IPS DF 19.7 (cell line): ENCODE results near the gene TSPAN9.

Source experiments
- DNase-seq: peaks from one replicate; pipeline ENCODE4 v3.0.0-alpha.2; 2013; ENCODE audit warnings: low read depth, low spot score

Gene TSPAN9

DNA sequence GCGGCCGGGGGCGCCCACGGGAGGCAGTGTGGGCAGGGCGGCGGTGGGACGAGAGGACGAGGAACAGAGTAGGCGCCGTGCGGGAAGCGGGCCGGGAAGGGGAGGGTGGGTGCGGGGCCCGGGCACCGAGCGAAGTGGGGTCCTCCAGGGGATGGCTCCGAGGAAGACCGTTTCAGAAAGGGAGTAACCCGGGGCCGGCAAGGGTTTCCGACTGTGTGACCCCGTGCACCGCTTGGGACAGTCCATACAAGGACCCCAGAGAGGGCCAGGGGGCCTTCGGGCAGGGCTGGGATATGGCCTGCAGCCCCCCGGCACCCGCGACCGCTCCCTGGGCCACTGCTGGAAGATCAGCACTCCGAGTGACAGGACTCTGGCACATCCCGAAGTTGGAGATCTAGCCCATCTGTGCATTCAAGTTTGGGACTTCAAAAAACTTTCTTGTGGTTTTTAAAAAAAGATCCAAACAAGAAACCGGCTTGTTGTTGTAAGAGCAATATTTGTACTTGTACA lies 448 bp downstream of the TSPAN9 start:
- DNase-seq, result no peak

DNA sequence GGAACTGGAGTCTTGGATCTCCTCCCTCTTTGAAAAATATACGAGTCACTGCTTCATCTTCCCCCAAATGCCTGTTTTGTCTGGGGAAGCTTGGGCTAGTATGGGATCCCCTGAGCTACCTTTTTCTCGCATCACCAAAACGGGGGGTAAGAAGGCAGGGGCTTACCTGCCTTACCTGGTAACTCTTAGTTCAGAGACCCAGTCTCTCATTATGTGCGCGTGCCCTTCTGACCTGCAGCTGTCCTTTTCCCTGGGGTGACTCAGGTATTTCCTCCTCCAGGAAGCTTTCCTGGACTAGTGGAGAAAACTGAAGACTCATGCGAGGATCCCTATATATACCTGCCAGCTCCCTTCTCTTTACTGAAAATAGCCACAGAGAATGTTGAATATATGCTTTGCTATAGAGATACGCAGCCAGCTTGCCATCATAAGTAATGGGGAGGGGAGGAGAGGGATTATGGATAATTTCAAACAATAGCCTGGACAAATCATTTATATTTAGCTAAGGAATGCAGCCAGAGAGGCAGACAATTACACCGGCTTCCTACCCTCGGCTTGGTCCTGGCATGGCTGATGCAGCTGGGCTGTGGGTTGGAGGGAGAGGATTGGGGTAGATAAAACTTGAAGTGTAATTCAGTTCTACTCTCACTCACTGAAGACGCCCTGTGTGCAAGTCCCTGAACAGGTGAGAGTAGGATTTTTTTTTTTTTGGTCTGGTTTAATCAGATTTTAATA lies 1.1 kb downstream of the TSPAN9 start:
- DNase-seq, result no peak

DNA sequence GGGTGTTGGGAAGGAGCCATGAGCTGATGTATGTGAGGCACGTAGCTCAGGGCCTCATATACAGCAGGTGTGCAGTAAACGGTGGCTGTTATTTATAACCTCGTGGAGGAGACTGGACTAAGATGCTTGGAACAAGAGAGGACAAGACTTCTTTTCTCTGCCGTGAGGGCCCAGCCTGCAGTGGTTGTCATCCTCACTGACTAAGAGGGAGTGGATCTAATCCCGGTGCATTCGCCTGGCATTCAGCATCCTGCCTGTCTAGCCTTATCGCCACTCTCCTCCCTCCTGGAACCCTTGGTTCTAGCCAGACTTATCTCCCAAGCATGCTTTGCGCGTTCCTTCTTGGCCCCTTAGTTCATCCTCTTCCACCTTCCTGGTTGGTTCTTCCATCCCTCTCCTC lies 3.9 kb downstream of the TSPAN9 start:
- DNase-seq, result no peak

DNA sequence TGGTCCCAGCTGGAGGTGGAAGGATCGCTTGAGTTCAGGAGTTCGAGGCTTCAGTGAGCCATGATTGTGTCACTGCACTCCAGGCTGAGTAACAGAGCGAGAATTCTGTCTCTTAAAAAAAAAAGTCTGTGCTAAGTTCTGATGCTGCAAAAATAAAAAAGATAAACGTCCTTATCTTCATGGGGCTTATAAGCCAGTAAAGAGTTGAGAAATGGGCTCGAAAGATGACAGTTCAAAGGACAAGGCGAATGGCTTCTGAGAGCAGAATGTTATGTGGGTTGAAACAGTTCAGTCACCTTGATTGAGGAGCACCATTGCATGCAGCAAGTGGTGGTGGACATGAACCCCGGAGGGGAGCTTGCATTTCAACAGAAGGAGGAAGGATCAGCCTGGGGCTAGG lies 4.7 kb downstream of the TSPAN9 start:
- no peak for DNase-seq

DNA sequence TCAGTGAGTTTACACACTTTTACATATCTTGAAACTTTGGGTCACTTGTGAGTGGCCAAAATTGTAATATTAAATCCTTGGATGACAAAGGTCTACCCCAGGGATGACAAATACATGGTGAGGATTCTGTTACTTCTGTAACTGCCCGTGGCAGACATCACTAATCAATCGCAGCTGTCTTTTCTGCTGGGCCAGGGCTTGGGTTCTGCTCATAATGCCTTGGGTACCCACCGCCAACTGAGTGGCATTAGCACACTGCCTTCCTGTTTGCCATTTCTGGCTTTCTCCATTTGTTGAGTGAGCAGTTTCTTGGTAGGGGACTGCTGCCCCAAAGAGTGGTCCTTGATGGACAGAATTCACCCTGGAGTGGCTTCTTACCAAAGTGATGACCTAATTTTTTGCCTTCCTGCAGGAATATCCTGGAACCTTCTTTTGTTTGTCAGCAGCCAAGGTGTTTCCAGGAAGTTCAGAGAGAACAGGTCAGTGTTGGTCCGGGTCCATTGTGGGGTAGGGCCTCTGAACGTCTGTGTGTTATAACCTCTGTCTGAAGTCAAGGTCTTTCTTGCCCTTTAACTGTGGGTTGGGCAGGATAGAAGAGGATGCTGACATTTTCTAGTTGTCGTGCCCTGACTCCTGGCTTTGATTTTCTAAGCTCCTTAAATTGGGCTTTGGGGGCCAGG lies 6.2 kb downstream of the TSPAN9 start:
- DNase-seq, result no peak

DNA sequence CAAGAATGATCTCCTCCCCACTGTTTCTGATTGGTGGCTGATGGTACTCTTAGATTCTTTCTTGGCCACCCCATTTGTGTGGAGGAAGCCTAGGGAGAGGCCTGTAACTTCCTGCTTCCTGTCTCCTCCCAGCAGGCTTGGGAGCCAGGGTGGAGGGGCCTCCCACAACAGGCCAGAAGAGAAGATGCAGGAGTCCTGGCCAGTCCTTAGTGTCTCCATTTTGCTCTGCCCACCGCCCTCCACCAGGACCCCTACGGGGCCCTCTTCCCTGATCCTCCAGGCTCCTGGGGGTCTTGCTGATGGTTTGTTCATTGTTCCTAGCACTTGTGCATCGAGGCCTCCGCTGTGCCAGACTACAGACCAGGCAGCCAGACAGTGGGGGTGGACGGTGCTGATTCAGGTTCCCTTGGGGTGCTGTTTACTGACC lies 6.8 kb downstream of the TSPAN9 start:
- no peak for DNase-seq

DNA sequence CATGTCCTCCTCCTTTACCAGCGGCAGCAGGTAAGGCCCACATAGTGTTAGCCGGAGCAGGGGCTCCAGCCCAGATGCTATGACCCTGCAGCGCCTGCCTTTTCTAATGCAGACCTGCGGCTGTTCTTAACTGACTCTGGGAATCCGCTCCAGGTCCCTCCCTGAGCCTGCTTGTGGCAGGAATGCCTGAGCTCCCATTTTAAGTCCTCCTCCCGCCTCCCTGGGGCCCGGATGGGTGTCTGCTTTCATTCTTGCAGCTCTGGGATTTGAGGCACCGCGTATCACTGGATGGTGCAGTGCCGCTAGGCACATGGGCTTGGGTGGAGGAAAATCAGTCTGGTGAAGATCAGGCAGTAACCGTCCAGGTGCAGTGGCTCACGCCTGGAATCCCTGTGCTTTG lies 7.6 kb downstream of the TSPAN9 start:
- peak; percentile 65 for DNase-seq

DNA sequence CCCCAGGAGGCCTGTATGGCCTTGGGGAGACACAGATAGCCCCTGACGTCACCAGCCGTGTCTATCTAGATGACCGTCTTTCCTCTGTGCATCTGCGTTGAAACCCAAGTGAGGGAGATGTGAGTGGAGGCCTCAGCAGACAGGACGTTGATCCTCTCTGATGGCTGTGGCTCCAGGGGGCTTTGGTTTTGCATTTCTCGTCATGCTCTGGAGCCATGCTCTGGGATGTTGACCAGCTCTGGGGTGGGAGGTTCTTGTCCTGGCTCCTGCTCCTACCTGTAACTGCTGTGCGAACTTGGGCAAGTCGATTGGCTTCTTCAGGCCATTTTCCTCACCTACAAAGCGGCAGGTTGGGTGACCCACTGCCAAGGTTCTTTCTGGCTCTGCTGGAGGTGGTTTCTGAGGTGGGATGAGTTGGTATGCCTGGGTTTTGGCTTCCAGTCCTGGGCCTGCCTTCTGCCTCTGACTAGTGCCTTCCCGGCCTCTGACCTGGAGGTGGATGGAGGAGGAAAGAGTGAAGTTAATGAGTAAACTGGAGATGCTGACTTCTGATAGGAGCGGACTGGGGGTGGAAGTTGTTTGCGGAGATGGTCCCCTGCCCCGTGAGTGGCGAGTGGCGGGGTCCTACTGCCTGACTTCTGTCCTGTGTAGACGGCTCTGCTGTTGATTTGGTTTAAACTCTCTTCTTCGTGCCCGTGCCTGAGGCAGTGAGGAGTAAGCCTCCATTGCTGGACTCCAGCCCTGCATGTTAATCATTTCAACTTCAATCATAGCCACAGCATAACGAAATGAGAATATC lies 8.4 kb downstream of the TSPAN9 start:
- DNase-seq, result no peak

DNA sequence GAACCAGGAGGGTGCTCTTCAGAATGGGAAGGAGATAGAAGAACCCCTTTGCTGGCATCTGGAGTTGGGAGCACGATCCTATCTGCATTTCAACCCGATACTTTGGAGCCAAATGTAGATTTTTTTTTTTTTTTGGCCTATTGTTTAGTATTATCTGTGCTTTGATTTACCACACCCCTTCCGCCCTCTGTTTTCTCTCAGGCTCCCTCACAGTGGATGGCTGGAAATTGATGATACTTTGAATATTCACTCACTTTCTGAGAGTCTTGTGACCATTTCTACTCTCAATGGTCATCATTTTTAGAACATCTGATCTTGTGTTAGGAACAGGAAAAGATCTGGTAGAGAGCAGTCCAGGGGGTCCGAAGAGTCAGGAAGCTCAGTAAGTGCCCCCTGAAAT lies 9.0 kb downstream of the TSPAN9 start:
- no peak for DNase-seq

DNA sequence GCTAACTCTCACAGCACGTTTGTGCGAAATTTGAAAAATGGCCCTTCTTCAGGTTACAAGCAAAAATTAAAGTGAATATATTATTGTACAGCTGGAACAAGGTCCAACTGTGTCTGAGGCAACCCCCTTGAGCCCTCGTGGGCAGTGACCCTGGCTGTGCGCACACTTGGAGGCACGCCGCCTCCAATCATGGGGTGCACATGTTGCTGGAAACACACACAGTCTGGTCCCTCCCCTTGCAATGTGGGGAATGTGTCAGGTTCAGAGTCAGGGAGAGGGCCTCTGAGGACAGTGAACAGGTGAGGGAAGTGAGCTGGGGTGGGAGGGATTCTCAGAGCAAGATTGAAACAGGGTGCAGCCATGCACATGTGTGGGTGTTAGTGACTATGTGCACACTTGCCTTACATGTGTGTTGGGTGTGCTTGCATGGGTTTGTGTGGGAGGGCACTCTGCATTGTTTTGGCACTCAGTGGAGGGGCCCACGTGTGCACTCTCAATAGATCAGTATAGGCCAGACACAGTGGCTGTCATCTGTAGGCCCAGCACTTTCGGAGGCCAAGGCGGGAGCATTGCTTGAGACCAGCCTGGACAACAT lies 9.6 kb downstream of the TSPAN9 start:
- DNase-seq, result no peak

DNA sequence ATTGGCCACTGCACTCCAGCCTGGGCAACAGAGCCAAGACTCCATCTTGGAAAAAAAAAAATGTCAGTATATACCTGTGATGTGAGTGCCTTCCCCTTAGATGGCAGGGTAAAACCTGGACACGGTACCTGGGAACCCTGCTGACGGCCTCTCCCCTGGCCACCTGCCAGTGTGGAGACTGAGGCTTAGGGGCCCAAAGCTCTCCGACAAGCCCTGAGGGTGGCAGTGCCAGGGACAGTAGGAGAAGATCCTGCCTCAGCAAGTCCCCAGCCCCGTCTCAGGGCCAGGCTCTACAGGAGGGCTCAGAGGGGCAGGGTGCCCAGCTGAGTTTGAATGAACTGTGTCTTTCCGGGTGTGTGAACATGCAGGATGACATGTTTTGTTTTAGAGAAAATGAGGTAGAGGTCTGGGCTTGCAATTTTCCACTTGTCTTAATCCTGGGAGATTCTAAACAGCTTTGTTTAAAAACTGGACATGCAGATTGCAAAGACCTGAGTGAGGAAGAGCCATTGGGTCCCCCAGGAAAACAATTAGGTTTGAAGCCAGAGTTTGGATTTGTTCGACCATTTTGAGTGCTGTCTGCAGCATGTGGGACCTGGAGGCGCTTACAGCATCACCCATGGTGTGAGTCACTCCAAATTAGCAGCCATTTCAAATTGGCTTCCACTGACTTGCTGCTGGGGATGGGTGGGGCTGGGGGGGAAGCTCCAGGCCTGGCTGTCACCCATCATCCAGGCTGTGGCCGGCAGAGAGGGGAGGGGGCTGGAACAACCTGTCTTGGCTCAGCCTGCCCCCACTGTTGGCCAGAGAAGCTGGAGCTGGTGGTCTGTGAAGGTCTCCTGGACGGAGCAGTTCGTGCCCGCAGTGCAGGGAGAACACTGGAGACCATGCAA lies 10.8 kb downstream of the TSPAN9 start:
- no peak for DNase-seq

DNA sequence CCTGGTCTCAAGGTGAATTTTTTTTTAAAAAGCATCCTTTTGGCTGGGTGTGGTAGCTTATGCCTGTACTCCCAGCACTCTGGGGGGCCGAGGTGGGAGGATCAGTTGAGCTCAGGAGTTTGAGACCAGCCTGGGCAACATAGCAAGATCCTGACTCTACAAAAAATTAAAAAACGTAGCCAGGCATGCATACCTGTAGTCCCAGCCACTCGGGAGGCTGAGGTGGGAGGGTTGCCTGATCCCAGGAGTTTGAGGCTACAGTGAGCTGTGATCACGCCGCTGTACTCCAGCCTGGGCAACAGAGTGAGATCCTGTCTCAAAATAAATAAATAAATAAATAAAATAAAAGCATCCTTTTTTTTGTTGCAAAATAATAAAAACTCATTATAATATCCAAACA lies 12.4 kb downstream of the TSPAN9 start:
- no peak for DNase-seq

DNA sequence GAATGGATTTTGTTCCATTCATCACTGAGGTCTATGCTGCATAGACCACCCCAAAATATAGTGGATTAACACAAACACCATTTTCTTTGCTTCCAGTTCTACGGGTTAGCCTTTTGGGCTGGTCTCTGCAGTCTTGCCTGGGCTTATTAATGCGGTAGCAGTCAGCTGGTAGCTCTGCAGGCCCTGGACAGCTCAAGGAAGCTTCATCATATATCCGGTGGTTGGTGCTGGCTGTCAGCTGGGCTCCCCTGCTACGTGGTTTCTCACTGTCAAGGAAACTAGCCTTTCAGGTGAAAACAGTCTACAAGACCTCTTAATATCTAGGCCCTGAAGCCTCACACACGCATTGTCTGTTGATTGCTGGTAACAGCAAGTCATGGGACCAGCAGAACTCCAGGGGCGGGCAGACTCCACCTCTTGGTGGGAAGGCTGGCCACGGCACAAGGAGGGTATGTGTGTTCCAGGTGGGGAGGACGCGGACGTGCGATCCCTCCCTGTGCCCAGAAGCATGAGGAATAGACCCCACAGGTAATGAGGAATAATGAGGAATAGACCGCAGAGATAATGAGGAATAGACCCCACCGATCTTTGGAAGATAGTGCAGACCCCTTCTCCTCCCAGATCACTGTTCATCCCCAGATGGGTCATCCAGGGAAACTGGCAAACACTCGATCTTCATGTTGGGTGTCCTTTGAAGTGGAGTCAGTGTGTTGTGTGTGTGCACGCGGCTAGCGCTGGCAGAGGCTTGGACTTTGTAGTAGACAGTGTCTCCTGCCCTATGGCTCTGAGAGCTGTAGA lies 13.3 kb downstream of the TSPAN9 start:
- no peak for DNase-seq

DNA sequence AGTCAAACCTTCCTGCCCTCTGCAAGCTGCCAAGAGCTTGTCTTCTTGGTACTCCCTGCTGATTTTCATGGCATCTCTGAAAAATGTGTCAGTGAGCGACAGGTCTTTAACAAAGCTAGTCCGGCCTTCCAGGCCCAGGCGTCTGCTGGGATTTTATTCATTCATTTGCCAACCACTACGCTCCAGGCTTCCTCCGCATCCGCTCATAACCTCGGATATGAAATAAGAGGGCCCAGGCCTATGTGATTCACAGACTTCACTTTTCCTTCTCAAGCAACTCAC lies 13.8 kb downstream of the TSPAN9 start:
- no peak for DNase-seq

DNA sequence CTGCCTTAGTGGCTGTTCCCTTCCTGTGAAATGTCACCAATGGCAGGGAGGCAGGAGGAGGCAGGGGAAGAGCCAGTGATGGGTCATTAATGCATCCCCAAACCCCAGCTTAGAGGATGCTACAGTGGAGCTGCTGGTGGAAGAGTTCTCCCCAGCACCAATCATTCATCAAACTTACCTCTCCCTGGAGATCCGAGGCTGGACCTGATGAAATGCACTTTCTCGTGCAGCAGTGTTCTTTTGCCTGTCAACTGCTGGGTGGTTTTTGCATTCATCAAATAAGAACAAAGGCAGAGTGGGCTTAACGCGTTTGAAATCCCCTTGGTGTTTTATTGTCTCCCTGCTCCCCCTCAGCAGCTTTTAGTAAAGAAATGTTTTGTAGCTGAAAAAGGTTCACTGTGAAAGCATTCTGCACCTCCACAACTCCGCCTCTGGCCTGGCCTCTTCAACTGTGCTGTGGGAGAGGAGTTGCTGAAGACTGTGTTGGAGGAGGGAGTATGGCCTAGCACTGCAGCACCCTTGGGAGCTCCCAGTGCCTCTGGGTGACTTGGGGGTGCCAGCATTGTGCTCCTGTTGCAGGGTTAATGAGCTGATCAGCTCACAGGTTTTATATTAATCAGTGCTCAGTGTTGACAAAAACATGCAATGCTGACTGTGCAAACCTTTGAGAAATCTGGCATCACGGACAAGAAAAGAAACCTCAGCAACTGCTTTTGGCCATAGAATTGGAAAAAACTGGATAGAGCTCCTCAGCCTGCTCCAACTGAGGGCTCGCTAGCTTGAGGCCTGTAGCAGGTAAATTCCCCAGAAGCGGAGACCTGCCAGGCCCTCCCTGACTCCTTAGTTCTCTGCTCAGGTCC lies 14.4 kb downstream of the TSPAN9 start:
- DNase-seq, result no peak

DNA sequence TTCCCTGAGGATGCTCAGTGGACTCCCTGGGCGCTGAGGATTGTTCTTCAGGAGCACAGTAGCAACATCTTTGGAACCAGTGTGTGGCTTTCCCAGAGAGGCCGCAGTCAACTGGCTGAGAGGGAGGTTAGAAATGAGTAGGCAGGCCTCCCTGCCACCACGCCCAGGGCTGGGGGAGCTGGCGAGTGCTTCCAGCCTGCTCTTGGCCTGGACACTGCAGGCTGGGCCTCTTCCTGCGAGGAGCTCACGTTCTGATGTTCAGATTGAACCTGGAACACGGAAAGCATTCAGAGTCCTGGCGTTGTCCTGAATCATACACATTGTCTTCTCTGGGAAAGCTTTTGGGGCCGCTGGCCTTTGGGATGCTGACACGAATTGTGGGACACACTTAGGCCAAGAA lies 15.6 kb downstream of the TSPAN9 start:
- DNase-seq, result no peak

DNA sequence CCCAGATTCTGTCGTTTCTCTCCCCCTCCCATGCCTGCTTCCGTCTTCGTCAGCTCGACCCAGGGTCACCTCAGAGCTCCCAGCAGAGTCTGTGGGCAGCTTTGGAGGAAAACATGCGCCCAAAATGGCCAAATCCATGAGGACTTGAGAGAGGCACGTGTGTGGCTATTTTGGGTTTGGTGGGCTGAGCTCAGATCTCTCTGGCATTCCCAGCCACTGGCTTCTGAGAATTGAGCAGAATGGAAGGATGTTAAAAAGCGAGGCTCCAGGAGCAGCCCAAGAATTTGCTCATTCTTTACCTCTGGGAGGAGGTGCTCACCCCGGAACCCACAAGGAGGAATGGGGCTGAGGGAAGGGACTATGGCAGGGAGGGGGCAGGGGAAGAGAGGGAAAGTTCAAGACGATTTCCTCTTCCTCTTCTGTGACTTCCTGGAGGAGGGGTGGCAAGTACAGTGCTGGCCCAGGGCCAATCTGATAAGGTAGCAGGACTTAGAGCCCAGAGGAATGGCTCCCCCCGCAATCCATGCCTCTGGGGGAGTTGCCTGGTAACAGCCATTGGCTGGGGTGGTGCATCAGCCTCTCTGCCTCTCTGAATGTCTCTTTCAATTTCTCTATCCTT lies 20.1 kb downstream of the TSPAN9 start:
- no peak for DNase-seq

DNA sequence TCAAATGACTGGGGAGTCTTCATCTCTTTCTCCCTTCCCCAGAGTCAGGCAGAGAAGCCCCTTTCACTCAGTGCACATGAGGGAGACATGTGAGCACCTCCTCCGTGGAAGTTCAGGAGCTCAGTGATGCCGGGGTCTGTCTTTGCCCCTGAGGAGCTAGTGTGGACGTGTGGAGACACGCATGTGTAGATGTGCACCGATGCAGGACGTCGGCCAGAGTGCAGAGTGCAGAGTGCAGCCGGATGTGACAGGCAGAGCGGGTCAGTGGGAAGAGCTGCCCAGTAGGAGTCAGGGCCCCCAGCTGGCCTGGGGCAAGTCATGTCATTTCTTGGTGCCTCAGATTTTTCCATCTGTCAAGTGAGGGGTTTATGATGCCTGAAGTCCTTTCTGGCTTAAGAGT lies 20.7 kb downstream of the TSPAN9 start:
- no peak for DNase-seq

DNA sequence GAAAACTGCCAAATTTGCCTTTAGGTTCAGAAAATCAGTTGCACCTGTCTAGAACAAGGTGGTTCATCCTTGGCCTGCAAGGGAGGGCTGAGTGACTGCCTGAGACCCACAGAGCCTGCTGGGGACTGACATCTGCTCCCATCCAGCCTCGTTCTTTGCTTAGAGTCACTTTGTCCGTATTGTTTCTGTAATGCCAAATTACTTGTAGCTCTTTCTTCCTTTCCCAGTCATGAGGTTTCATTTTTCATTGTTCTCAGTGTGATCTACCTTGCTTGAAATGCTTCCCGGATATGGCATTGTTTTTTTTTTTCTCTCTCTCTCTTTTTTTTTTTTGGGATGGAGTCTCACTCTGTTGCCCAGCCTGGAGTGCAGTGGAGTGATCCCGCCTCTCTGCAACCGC lies 21.3 kb downstream of the TSPAN9 start:
- no peak for DNase-seq
